CD4-positive, alpha-beta memory T cell (primary cell): ENCODE measurements around the gene CTBP2. TPM values are rescaled to one million over a fixed set of nuclear protein-coding genes. Genes with fewer than 3 reads are reported as not detected.
"Not testable (repeated sequence)": the region's sequence is repeated elsewhere in the genome, so short reads cannot be mapped to it uniquely, and the experiment has no call there.

Experiments
- CTCF ChIA-PET: fragments of 350-600 bp; sonication (Branson Sonifier 250); formaldehyde crosslinking; loops from one replicate; lab custom pipeline; 2021; ENCODE audit warnings: inconsistent platforms; ENCODE audit not compliant: partially characterized antibody; lab: Charles Lee
- POLR2A ChIA-PET: fragments of 350-600 bp; sonication (Branson Sonifier 250); formaldehyde crosslinking; loops from one replicate; lab custom pipeline; 2021; ENCODE audit not compliant: partially characterized antibody; lab: Charles Lee
- DNase-seq, 5 donors: peaks; one replicate each; pipeline versions ENCODE4 v3.0.0 to v3.0.0-alpha.2; 2020 to 2022; ENCODE audit warnings: mixed read lengths in 1 of 5
- H3K27ac ChIP-seq: one replicate; pipeline ENCODE4 v1.7.0; 2013; ENCODE audit warnings: low read depth, low read length
- H3K27me3 ChIP-seq: 2 replicates; pipeline ENCODE4 v1.7.0; 2013; ENCODE audit warnings: mild to moderate bottlenecking, low read length, moderate library complexity; ENCODE audit not compliant: insufficient read depth
- H3K36me3 ChIP-seq: 2 replicates; pipeline ENCODE4 v1.7.0; 2013; ENCODE audit warnings: mild to moderate bottlenecking, low read length, moderate library complexity; ENCODE audit not compliant: insufficient read depth
- H3K4me1 ChIP-seq: 2 replicates; pipeline ENCODE4 v1.7.0; 2013; ENCODE audit warnings: mild to moderate bottlenecking, low read length, moderate library complexity; ENCODE audit not compliant: insufficient read depth
- H3K4me3 ChIP-seq, 2 donors: one replicate each; pipeline ENCODE4 v1.7.0; 2013; ENCODE audit warnings: low read length in 2 of 2, mild to moderate bottlenecking in 1 of 2
- H3K9me3 ChIP-seq, 2 donors: one replicate each; pipeline ENCODE4 v1.7.0; 2013; ENCODE audit warnings: low read length in 2 of 2, control low read depth in 1 of 2; ENCODE audit not compliant: control insufficient read depth in 1 of 2
- H3K27ac Mint-ChIP-seq, 7 donors: one replicate each; pipeline ENCODE4 v1.8.0; 2020 to 2021; ENCODE audit warnings: mixed read lengths in 7 of 7, mild to moderate bottlenecking in 6 of 7, inconsistent platforms in 3 of 7, moderate library complexity in 3 of 7
- H3K27me3 Mint-ChIP-seq, 2 donors: one replicate each; pipeline ENCODE4 v1.8.0; 2020 to 2021; ENCODE audit warnings: mixed read lengths in 2 of 2
- H3K36me3 Mint-ChIP-seq, 2 donors: one replicate each; pipeline ENCODE4 v1.8.0; 2020 to 2021; ENCODE audit warnings: mixed read lengths in 2 of 2, inconsistent platforms in 1 of 2, mild to moderate bottlenecking in 1 of 2
- H3K4me1 Mint-ChIP-seq, 4 donors: one replicate each; pipeline ENCODE4 v1.8.0; 2020 to 2021; ENCODE audit warnings: mixed read lengths in 4 of 4, mild to moderate bottlenecking in 1 of 4
- H3K4me3 Mint-ChIP-seq, 8 donors: one replicate each; pipeline ENCODE4 v1.8.0; 2020 to 2021; ENCODE audit warnings: mixed read lengths in 8 of 8, mild to moderate bottlenecking in 7 of 8, moderate library complexity in 6 of 8, inconsistent platforms in 3 of 8
- H3K9me3 Mint-ChIP-seq, 8 donors: one replicate each; pipeline ENCODE4 v1.8.0; 2020 to 2021; ENCODE audit warnings: mixed read lengths in 8 of 8, mild to moderate bottlenecking in 5 of 8, inconsistent platforms in 3 of 8, moderate library complexity in 1 of 8
- intact Hi-C: fragments of 100-400 bp; cut with micrococcal nuclease; formaldehyde crosslinking; loops from one replicate; pipeline ENCODE4 v1.15.1; 2023
- polyA plus RNA-seq, 2 donors: library from polyadenylated mRNA; unstranded; fragments of 300-500 nt; fragmentation: Illumina TruSeq; gene quantifications; one replicate each; pipeline ENCODE4 v1.2.3, GENCODE V29; 2021
- total RNA-seq, 2 experiments: library from RNA; stranded (reverse); gene quantifications; one replicate each; pipeline ENCODE4 v1.2.3, GENCODE V29; 2021

The CTBP2 gene
- total and polyA plus RNA-seq, 4 experiments from 2014 or later: 0.16 to 0.97 (median 0.61) TPM; not detected in 1

- DNase-seq: no peak
- H3K27ac Mint-ChIP-seq: no peak overlapping the region
- H3K4me3 Mint-ChIP-seq: no peak overlapping the region
These were observed 73.7 kb downstream of the CTBP2 start for GRCh38 chr10:125086691-125087090.

GRCh38 chr10:125085258-125086054, 74.9 kb downstream of the CTBP2 start:
- no peaks in the 10 kb centered on the region for H3K4me1 Mint-ChIP-seq
- ChIA-PET POLR2A (no interaction called here), CTCF (no interaction called here)
- H3K4me1 ChIP-seq: no peaks in the 10 kb centered on the region
- peaks cover 1 to 3% of the 10 kb centered on the region in 2 donors for H3K27me3 Mint-ChIP-seq
- intact Hi-C loops: no loop called here
- H3K9me3 ChIP-seq: no peaks in the 10 kb centered on the region
- H3K27ac ChIP-seq: no peak overlapping the region
- H3K27me3 ChIP-seq: no peaks in the 10 kb centered on the region
- no peaks in the 10 kb centered on the region for H3K36me3 ChIP-seq
- peaks cover 0 to 2% (median 0%) of the 10 kb centered on the region in 8 donors for H3K9me3 Mint-ChIP-seq
- no peaks in the 10 kb centered on the region for H3K36me3 Mint-ChIP-seq
- H3K27ac Mint-ChIP-seq: no peak overlapping the region
- no peak overlapping the region for H3K4me3 ChIP-seq
- no peak overlapping the region for H3K4me3 Mint-ChIP-seq
- no peak for DNase-seq

More at GRCh38 chr10:125086691-125087090, 73.7 kb downstream of the CTBP2 start:
- no peaks in the 10 kb centered on the region for H3K9me3 ChIP-seq
- H3K4me1 ChIP-seq: no peaks in the 10 kb centered on the region
- ChIA-PET POLR2A (no interaction called here), CTCF (no interaction called here)
- no peaks in the 10 kb centered on the region for H3K36me3 Mint-ChIP-seq
- no peak overlapping the region for H3K4me3 ChIP-seq
- H3K27me3 Mint-ChIP-seq: peaks cover 1 to 3% of the 10 kb centered on the region in 2 donors
- peaks cover 0 to 2% (median 0%) of the 10 kb centered on the region in 8 donors for H3K9me3 Mint-ChIP-seq
- no peak overlapping the region for H3K27ac ChIP-seq
- no peaks in the 10 kb centered on the region for H3K36me3 ChIP-seq
- no peaks in the 10 kb centered on the region for H3K4me1 Mint-ChIP-seq
- intact Hi-C loops: no loop called here
- H3K27me3 ChIP-seq: no peaks in the 10 kb centered on the region

- no peak overlapping the region for H3K27ac Mint-ChIP-seq
- H3K27me3 Mint-ChIP-seq: peaks cover 1 to 3% of the 10 kb centered on the region in 2 donors
- Histone ChIP-seq H3K4me3 (no peak overlapping the region), H3K27ac (no peak overlapping the region), H3K4me1 (no peaks in the 10 kb centered on the region), H3K9me3 (no peaks in the 10 kb centered on the region), H3K36me3 (no peaks in the 10 kb centered on the region), H3K27me3 (no peaks in the 10 kb centered on the region)
- DNase-seq: no peak
- CTCF ChIA-PET: no interaction called here
- no peaks in the 10 kb centered on the region for H3K36me3 Mint-ChIP-seq
- H3K4me1 Mint-ChIP-seq: no peaks in the 10 kb centered on the region
- peaks cover 0 to 2% (median 0%) of the 10 kb centered on the region in 8 donors for H3K9me3 Mint-ChIP-seq
- intact Hi-C loops: no loop called here
- no peak overlapping the region for H3K4me3 Mint-ChIP-seq
- POLR2A ChIA-PET: no interaction called here
These were observed 75.6 kb downstream of the CTBP2 start for GRCh38 chr10:125084614-125085257.

GRCh38 chr10:125084191-125084613, 76.2 kb downstream of the CTBP2 start:
- no peak overlapping the region for H3K4me3 ChIP-seq
- H3K9me3 ChIP-seq: no peaks in the 10 kb centered on the region
- H3K36me3 ChIP-seq: no peaks in the 10 kb centered on the region
- no peak overlapping the region for H3K27ac Mint-ChIP-seq
- H3K4me1 ChIP-seq: no peaks in the 10 kb centered on the region
- H3K4me3 Mint-ChIP-seq: no peak overlapping the region
- no peaks in the 10 kb centered on the region for H3K36me3 Mint-ChIP-seq
- H3K4me1 Mint-ChIP-seq: no peaks in the 10 kb centered on the region
- no peak for DNase-seq
- no peaks in the 10 kb centered on the region for H3K27me3 ChIP-seq
- no peak overlapping the region for H3K27ac ChIP-seq
- ChIA-PET POLR2A (no interaction called here), CTCF (no interaction called here)
- intact Hi-C loops: no loop called here
- peaks cover 3% of the 10 kb centered on the region in 2 donors for H3K27me3 Mint-ChIP-seq
- H3K9me3 Mint-ChIP-seq: peaks cover 0 to 2% (median 0%) of the 10 kb centered on the region in 8 donors

- Histone ChIP-seq H3K36me3 (no peaks in the 10 kb centered on the region), H3K27ac (no peak overlapping the region), H3K9me3 (no peaks in the 10 kb centered on the region), H3K4me3 (no peak overlapping the region), H3K27me3 (no peaks in the 10 kb centered on the region), H3K4me1 (no peaks in the 10 kb centered on the region)
- no peak for DNase-seq
- Mint-ChIP-seq H3K4me3 (no peak overlapping the region), H3K36me3 (no peaks in the 10 kb centered on the region), H3K4me1 (no peaks in the 10 kb centered on the region), H3K27ac (no peak overlapping the region), H3K9me3 (peaks cover 0 to 2% (median 0%) of the 10 kb centered on the region in 8 donors), H3K27me3 (peaks cover 3% of the 10 kb centered on the region in 2 donors)
- ChIA-PET CTCF (no interaction called here), POLR2A (no interaction called here)
- intact Hi-C loops: no loop called here
These were observed 76.8 kb downstream of the CTBP2 start for GRCh38 chr10:125083576-125083920.

- intact Hi-C loops: no loop called here
- Mint-ChIP-seq H3K9me3 (peaks cover 0 to under 1% (median 0%) of the 10 kb centered on the region in 8 donors), H3K27me3 (peaks cover under 1 to 3% of the 10 kb centered on the region in 2 donors), H3K27ac (no peak overlapping the region), H3K36me3 (no peaks in the 10 kb centered on the region), H3K4me3 (no peak overlapping the region), H3K4me1 (no peaks in the 10 kb centered on the region)
- H3K27me3 ChIP-seq: no peaks in the 10 kb centered on the region
- ChIA-PET CTCF (no interaction called here), POLR2A (no interaction called here)
- H3K27ac ChIP-seq: no peak overlapping the region
- DNase-seq: no peak
- no peaks in the 10 kb centered on the region for H3K9me3 ChIP-seq
- no peaks in the 10 kb centered on the region for H3K36me3 ChIP-seq
- no peaks in the 10 kb centered on the region for H3K4me1 ChIP-seq
- no peak overlapping the region for H3K4me3 ChIP-seq
These were observed 77.3 kb downstream of the CTBP2 start for GRCh38 chr10:125082881-125083575.

GRCh38 chr10:125082471-125082870, 77.9 kb downstream of the CTBP2 start:
- intact Hi-C loops, POLR2A ChIA-PET: not testable (repeated sequence)

More at GRCh38 chr10:125082471-125082870, 77.9 kb downstream of the CTBP2 start:
- H3K9me3 Mint-ChIP-seq, H3K9me3 ChIP-seq, H3K4me1 ChIP-seq, H3K36me3 ChIP-seq, CTCF ChIA-PET, H3K27me3 ChIP-seq, H3K27ac ChIP-seq, H3K36me3 Mint-ChIP-seq, H3K4me3 Mint-ChIP-seq, H3K27me3 Mint-ChIP-seq, H3K4me1 Mint-ChIP-seq, DNase-seq, H3K4me3 ChIP-seq: not testable (repeated sequence)
- peak overlapping the region in 1 of 7 donors; percentile 27 for H3K27ac Mint-ChIP-seq
